H1 (cell line): ENCODE data around the gene PEAK1. TPM values are rescaled to one million over a fixed set of nuclear protein-coding genes. Genes with fewer than 3 reads are reported as not detected.

Experiments
- SP2 ChIP-seq: IDR thresholded peaks from 2 replicates; pipeline ENCODE4 v1.6.1; 2012; ENCODE audit warnings: mild to moderate bottlenecking, low read length, inconsistent platforms
- polyA plus RNA-seq, 7 experiments: library from polyadenylated mRNA; depleted of rRNA in 3 of 7; stranded (reverse) in 5 of 7; unstranded in 2 of 7; fragments of >200 nt in 5 of 7; fragments of 200-250 nt in 2 of 7; gene quantifications; 1 replicate in 5 of 7; 2 replicates in 1 of 7; 4 replicates in 1 of 7; pipeline versions ENCODE4 v1.2.1 to v1.2.3, GENCODE V29; 2011 to 2013; ENCODE audit warnings: missing spikeins in 2 of 7, mixed read lengths in 2 of 7
- total RNA-seq: library from RNA; stranded (reverse); fragmentation: NEBNext Ultra II Directional; extraction: Animal tissue kit (Norgen Biotek cat#: 25700); gene quantifications from 2 replicates; pipeline ENCODE4 v1.2.1, GENCODE V29; 2021

Gene PEAK1
- total and polyA plus RNA-seq, 2 of the 8 experiments (the other 6 are each of a cell fraction or from before 2014, with no cell fraction given): 8.8 to 44.8 TPM

- TF ChIP-seq SP2: no peak
These were observed 198.2 kb downstream of the PEAK1 start (continued) for GRCh38 chr15:77221708-77222107.
